Measurements from ENCODE around the gene DMBX1. TPM values are rescaled to one million over a fixed set of nuclear protein-coding genes. Genes with fewer than 3 reads are reported as not detected.
A peak's percentile ranks its signal among the peaks of the same experiment; 100 is the strongest.

DMBX1 gene
- total and polyA plus RNA-seq, 10 donors, result not detected

DNA sequence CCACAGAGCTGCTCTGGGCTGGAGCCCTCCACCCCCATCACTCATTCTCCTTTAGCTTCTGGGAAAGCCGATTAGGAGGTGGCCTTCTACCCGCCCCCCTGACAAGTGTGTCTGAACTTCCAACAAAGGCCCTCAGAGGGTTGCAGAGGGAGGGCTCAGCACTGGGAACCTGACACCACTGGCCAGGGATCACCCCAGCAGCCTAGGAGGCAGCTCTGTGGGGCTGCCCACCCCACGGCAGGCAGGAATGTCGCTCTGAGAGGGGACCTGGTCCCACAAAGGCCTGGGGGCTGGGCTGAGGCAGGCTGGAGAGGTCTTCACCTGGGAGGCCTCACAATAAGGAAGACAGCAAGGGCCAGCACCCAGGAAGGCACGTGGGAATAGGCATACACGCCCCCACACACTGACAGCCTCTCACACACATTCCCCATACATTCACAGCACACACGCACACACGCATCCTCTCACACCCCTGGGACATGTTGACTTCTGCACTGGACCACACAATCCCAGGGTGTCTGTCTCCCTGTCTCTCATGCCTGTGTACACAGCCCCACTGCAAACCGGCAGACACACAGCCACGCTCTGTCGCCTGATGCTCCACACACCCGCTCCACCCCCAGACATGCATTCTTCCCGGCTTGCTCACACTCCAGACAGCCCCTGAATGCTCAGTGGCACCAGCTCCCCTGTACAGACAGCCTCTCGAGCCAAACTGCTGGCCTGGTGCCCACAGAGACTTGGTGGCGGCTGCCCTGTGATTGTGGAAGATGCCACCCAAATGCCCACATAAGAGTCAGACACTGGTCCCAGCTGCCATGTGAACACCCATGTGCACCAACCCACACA lies 30.7 kb downstream of the DMBX1 start:
- Histone ChIP-seq H3K4me3 (no peak overlapping the region), H3K27ac (no peak overlapping the region), H3K9me3 (no peaks in the 10 kb centered on the region), H3K27me3 (replicated peaks in 1 of 7) (peaks cover 0 to 55% (median 8%) of the 10 kb centered on the region in 7 donors), H3K4me1 (peaks cover 0 to 13% (median 0%) of the 10 kb centered on the region in 6 donors), H3K36me3 (no peaks in the 10 kb centered on the region)
- intact Hi-C loops (cut with DNase I; ENCODE audit: low total_unique reads), result no loop called here
- WGBS, 5 donors, result 67 to 85% (median 75%) methylated on average over 13 to 15 of the region's 15 CpGs
- DNase-seq, result peak; percentile 56
- TF ChIP-seq, protein P1, sequence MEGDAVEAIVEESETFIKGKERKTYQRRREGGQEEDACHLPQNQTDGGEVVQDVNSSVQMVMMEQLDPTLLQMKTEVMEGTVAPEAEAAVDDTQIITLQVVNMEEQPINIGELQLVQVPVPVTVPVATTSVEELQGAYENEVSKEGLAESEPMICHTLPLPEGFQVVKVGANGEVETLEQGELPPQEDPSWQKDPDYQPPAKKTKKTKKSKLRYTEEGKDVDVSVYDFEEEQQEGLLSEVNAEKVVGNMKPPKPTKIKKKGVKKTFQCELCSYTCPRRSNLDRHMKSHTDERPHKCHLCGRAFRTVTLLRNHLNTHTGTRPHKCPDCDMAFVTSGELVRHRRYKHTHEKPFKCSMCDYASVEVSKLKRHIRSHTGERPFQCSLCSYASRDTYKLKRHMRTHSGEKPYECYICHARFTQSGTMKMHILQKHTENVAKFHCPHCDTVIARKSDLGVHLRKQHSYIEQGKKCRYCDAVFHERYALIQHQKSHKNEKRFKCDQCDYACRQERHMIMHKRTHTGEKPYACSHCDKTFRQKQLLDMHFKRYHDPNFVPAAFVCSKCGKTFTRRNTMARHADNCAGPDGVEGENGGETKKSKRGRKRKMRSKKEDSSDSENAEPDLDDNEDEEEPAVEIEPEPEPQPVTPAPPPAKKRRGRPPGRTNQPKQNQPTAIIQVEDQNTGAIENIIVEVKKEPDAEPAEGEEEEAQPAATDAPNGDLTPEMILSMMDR (IDR thresholded peaks at IDR 0.05 in 8 of 11, conservative IDR thresholded peaks at IDR 0.05 in 3 of 11), result no peak
- TF ChIP-seq POLR2A (IDR thresholded peaks at IDR 0.05), result no peak
- TF ChIP-seq POLR2AphosphoS5 (IDR thresholded peaks at IDR 0.05), result no peak

DNA sequence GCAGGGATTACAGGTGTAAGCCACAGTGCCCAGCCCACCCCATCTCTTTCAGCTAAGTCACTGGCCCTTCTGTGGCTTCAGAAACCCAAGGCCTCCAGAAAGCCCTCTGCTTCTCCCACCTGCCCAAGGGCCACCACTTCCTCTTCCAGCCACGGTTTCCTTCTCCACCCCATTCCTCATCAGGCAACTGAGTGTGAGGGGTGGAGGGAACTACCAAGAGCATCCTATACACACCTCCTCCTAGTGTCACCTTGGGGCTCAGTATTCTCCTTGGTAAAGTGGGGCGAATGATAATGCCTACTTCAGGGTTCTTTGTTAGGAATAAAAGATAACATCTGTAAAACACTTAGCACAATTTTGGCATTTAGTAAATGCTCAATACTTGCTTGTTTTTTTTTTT lies 31.8 kb downstream of the DMBX1 start:
- DNase-seq, result no peak
- no peaks in the 10 kb centered on the region for H3K9me3 ChIP-seq
- H3K4me3 ChIP-seq, result no peak overlapping the region
- peaks cover 0 to 63% (median 11%) of the 10 kb centered on the region in 7 donors for H3K27me3 ChIP-seq (replicated peaks in 1 of 7)
- peaks cover 0 to 13% (median 0%) of the 10 kb centered on the region in 6 donors for H3K4me1 ChIP-seq
- H3K27ac ChIP-seq, result no peak overlapping the region
- intact Hi-C loops (cut with DNase I; ENCODE audit: low total_unique reads), result no loop called here
- TF ChIP-seq POLR2AphosphoS5 (IDR thresholded peaks at IDR 0.05) (no peak), POLR2A (IDR thresholded peaks at IDR 0.05) (no peak)
- TF ChIP-seq, protein P1 (IDR thresholded peaks at IDR 0.05 in 8 of 11, conservative IDR thresholded peaks at IDR 0.05 in 3 of 11), result no peak
- 48 to 59% (median 53%) methylated on average over 2 of the region's 2 CpGs for WGBS, 5 donors
- H3K36me3 ChIP-seq, result no peaks in the 10 kb centered on the region

DNA sequence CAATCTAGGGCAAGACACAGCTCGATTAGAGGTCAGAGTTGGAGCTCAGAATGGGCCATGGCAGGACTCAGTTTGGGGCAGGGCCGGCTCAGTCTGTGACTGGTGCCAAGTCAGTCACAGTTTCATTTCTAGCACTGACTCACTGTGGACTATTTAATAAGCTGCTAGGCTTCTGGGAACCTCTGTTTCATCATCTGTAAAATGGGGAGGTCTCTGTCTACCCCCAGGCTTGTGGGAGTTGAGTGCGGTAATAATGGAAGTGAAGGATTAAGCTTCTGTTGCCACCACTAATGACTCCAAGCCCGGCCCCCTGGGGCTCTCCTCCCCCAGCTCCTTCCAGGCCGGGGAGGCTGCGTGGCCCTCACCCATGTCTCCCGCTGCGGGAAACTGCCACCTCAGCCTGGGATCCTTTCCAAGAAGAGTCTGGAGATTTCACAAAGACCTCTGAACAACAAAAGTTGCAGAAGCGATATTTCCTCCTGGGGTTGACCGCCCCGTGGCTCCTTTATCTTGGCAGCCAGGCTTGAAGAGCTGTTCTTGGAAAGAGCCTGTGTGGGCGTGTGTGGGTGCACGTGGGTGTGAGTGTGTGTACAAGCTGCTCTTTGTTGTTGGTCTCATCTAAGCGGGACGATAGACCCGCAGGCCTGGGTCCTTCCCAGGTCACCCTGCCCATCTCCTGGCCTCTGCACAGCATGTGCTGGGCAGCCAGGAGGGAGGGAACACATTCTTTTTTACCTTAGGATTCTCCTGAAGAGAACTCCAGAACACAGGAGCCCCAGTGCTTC lies 32.7 kb downstream of the DMBX1 start:
- Histone ChIP-seq H3K27ac (no peak overlapping the region), H3K4me3 (no peak overlapping the region), H3K4me1 (peaks cover 0 to 13% (median 0%) of the 10 kb centered on the region in 6 donors), H3K36me3 (no peaks in the 10 kb centered on the region), H3K9me3 (no peaks in the 10 kb centered on the region), H3K27me3 (replicated peaks in 1 of 7) (peaks cover 0 to 63% (median 6%) of the 10 kb centered on the region in 7 donors)
- TF ChIP-seq POLR2AphosphoS5 (IDR thresholded peaks at IDR 0.05) (no peak), POLR2A (IDR thresholded peaks at IDR 0.05) (no peak)
- TF ChIP-seq, protein P1 (IDR thresholded peaks at IDR 0.05 in 8 of 11, conservative IDR thresholded peaks at IDR 0.05 in 3 of 11), result no peak
- intact Hi-C loops (cut with DNase I; ENCODE audit: low total_unique reads), result no loop called here
- 18 to 48% (median 23%) methylated on average over 16 of the region's 16 CpGs for WGBS, 5 donors
- DNase-seq, result peak; percentile 51

DNA sequence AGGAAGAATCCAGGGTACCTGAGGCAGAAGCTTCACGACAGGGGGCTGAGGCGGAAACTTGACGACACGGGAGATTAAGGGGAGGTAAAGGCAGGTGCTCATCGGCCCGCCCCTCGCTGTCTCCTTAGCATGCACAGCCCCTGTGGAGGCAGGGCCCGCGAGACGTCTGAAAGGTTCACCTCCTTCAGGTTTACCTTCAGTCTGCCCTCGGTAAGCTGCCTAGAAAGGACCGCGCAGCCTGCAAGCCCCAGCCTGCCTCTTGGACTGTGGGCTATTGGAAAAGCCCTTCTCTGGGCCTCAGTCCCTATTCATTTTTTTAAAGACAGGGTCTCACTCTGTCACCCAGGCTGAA lies 33.3 kb downstream of the DMBX1 start:
- intact Hi-C loops (cut with DNase I; ENCODE audit: low total_unique reads), result no loop called here
- 75 to 83% (median 76%) methylated on average over 13 of the region's 13 CpGs for WGBS, 5 donors

More for the DNA sequence above, 33.3 kb downstream of the DMBX1 start:
- DNase-seq, result peak; percentile 44
- H3K9me3 ChIP-seq, result no peaks in the 10 kb centered on the region
- no peak overlapping the region for H3K27ac ChIP-seq
- TF ChIP-seq, protein P1 (IDR thresholded peaks at IDR 0.05 in 8 of 11, conservative IDR thresholded peaks at IDR 0.05 in 3 of 11), result no peak
- TF ChIP-seq POLR2A (IDR thresholded peaks at IDR 0.05) (no peak), POLR2AphosphoS5 (IDR thresholded peaks at IDR 0.05) (no peak)
- peaks cover 0 to 14% (median 0%) of the 10 kb centered on the region in 6 donors for H3K4me1 ChIP-seq
- H3K4me3 ChIP-seq, result no peak overlapping the region
- peaks cover 0 to 61% (median 3%) of the 10 kb centered on the region in 7 donors for H3K27me3 ChIP-seq (replicated peaks in 1 of 7)
- no peaks in the 10 kb centered on the region for H3K36me3 ChIP-seq
